Trophoblast cell (in vitro differentiated cells and primary cell): ENCODE measurements around the gene HMSD.
A peak's percentile ranks its signal among the peaks of the same experiment; 100 is the strongest.

Source experiments
- DNase-seq, 2 donors: peaks; one replicate each; pipeline ENCODE4 v3.0.0-alpha.2; 2016
- H2AFZ ChIP-seq: 2 replicates; pipeline ENCODE4 v1.6.1; 2013; ENCODE audit warnings: low read length, moderate library complexity, mild to moderate bottlenecking; ENCODE audit not compliant: insufficient read depth, poor library complexity
- H2AK5ac ChIP-seq: 2 replicates; pipeline ENCODE4 v1.6.1; 2013; ENCODE audit warnings: mild to moderate bottlenecking, low read length
- H2BK120ac ChIP-seq: 2 replicates; pipeline ENCODE4 v1.6.1; 2013; ENCODE audit warnings: low read length, mild to moderate bottlenecking, moderate library complexity; ENCODE audit not compliant: insufficient read depth, poor library complexity
- H2BK12ac ChIP-seq: 2 replicates; pipeline ENCODE4 v1.6.1; 2013; ENCODE audit warnings: mild to moderate bottlenecking, low read length, moderate library complexity
- H2BK5ac ChIP-seq: 2 replicates; pipeline ENCODE4 v1.6.1; 2013; ENCODE audit warnings: low read length, low read depth, moderate library complexity, mild to moderate bottlenecking; ENCODE audit not compliant: poor library complexity
- H3K14ac ChIP-seq: 2 replicates; pipeline ENCODE4 v1.6.1; 2013; ENCODE audit warnings: mild to moderate bottlenecking, low read length
- H3K18ac ChIP-seq: 2 replicates; pipeline ENCODE4 v1.6.1; 2013; ENCODE audit warnings: mild to moderate bottlenecking, low read length
- H3K23ac ChIP-seq: 2 replicates; pipeline ENCODE4 v1.6.1; 2013; ENCODE audit warnings: low read length
- H3K27ac ChIP-seq: 2 replicates; pipeline ENCODE4 v1.5.1; 2013; ENCODE audit warnings: low read depth, mild to moderate bottlenecking, inconsistent platforms, low read length, moderate library complexity
- H3K27me3 ChIP-seq: 2 replicates; pipeline ENCODE4 v1.6.1; 2013; ENCODE audit warnings: inconsistent platforms, mild to moderate bottlenecking, low read length, moderate library complexity; ENCODE audit not compliant: insufficient read depth
- H3K36me3 ChIP-seq, 2 experiments: 1 replicate in 1 of 2; 2 replicates in 1 of 2; pipeline ENCODE4 v1.6.1; 2013; ENCODE audit warnings: low read length in 2 of 2, mild to moderate bottlenecking in 2 of 2, moderate library complexity in 1 of 2; ENCODE audit not compliant: insufficient read depth in 2 of 2, control insufficient read depth in 1 of 2
- H3K4ac ChIP-seq: 2 replicates; pipeline ENCODE4 v1.6.1; 2013; ENCODE audit warnings: low read depth, mild to moderate bottlenecking, low read length, moderate library complexity
- H3K4me1 ChIP-seq, 2 experiments: 1 replicate in 1 of 2; 2 replicates in 1 of 2; pipeline ENCODE4 v1.6.1; 2013; ENCODE audit warnings: low read length in 2 of 2, mild to moderate bottlenecking in 2 of 2, moderate library complexity in 1 of 2; ENCODE audit not compliant: insufficient read depth in 2 of 2, control insufficient read depth in 1 of 2
- H3K4me2 ChIP-seq: 2 replicates; pipeline ENCODE4 v1.6.1; 2013; ENCODE audit warnings: inconsistent platforms, mild to moderate bottlenecking, low read length, moderate library complexity
- H3K4me3 ChIP-seq: 2 replicates; pipeline ENCODE4 v1.5.1; 2013; ENCODE audit warnings: mild to moderate bottlenecking, low read depth, low read length, inconsistent platforms
- H3K79me1 ChIP-seq: one replicate; pipeline ENCODE4 v1.6.1; 2013; ENCODE audit warnings: low read length
- H3K79me2 ChIP-seq: 2 replicates; pipeline ENCODE4 v1.6.1; 2013; ENCODE audit warnings: low read length, mild to moderate bottlenecking; ENCODE audit not compliant: control insufficient read depth, insufficient read depth, poor library complexity
- H3K9ac ChIP-seq: 2 replicates; pipeline ENCODE4 v1.6.1; 2013; ENCODE audit warnings: mild to moderate bottlenecking, low read length
- H3K9me3 ChIP-seq: 2 replicates; pipeline ENCODE4 v1.6.1; 2013; ENCODE audit warnings: low read depth, mild to moderate bottlenecking, control low read depth, inconsistent platforms, low read length; ENCODE audit not compliant: insufficient read depth
- H4K12ac ChIP-seq: 2 replicates; pipeline ENCODE4 v1.6.1; 2013; ENCODE audit warnings: low read depth, mild to moderate bottlenecking, low read length, moderate library complexity
- H4K8ac ChIP-seq: 2 replicates; pipeline ENCODE4 v1.6.1; 2013; ENCODE audit warnings: low read depth, mild to moderate bottlenecking, low read length, moderate library complexity
- H4K91ac ChIP-seq: one replicate; pipeline ENCODE4 v1.6.1; 2013; ENCODE audit warnings: low read depth, mild to moderate bottlenecking, low read length, moderate library complexity
- WGBS: extraction: QIAGEN DNeasy Blood & Tissue Kit; methylation state at CpG from one replicate; pipeline ENCODE4 v1.1.7; 2013; ENCODE audit warnings: missing lambda C conversion rate; ENCODE audit not compliant: insufficient read length, insufficient coverage; ENCODE audit errors: extremely low coverage; 5-methylcytosine and 5-hydroxymethylcytosine counted together

HMSD gene

GRCh38 chr18:63987743-63988142, 38.6 kb downstream of the HMSD start:
- no peak overlapping the region for H4K91ac ChIP-seq
- H3K79me1 ChIP-seq = no peaks in the 10 kb centered on the region
- no peak overlapping the region for H2BK5ac ChIP-seq
- H3K27ac ChIP-seq = no peak overlapping the region
- no peak overlapping the region for H4K12ac ChIP-seq
- H3K79me2 ChIP-seq = no peaks in the 10 kb centered on the region
- peak; percentile 3 to 55 for DNase-seq
- H3K23ac ChIP-seq = no peak overlapping the region
- H3K4me3 ChIP-seq = no peak overlapping the region
- no peak overlapping the region for H2AK5ac ChIP-seq
- no peak overlapping the region for H3K14ac ChIP-seq
- H3K4me2 ChIP-seq = no peak overlapping the region
- H2AFZ ChIP-seq = no peak overlapping the region
- no peaks in the 10 kb centered on the region for H3K27me3 ChIP-seq
- no peak overlapping the region for H2BK12ac ChIP-seq
- H2BK120ac ChIP-seq = no peak overlapping the region
- H3K9ac ChIP-seq = no peak overlapping the region
- no CpG with 5 or more reads among the region's 2 CpGs for WGBS
- no peaks in the 10 kb centered on the region for H3K9me3 ChIP-seq
- no peak overlapping the region for H4K8ac ChIP-seq
- no peak overlapping the region for H3K18ac ChIP-seq
- H3K4ac ChIP-seq = no peak overlapping the region
- H3K36me3 ChIP-seq = peaks cover 4% of the 10 kb centered on the region in 2 experiments
- H3K4me1 ChIP-seq = peaks cover 0 to under 1% of the 10 kb centered on the region in 2 experiments

- Histone ChIP-seq H3K79me2 (no peaks in the 10 kb centered on the region), H3K14ac (no peak overlapping the region), H3K9ac (no peak overlapping the region), H3K4me1 (peaks cover 0 to 3% of the 10 kb centered on the region in 2 experiments), H2BK5ac (no peak overlapping the region), H3K27ac (no peak overlapping the region), H3K27me3 (no peaks in the 10 kb centered on the region), H2BK120ac (no peak overlapping the region), H4K12ac (no peak overlapping the region), H4K8ac (no peak overlapping the region), H2AFZ (no peak overlapping the region), H3K9me3 (peaks cover 5% of the 10 kb centered on the region), H2AK5ac (no peak overlapping the region), H3K18ac (no peak overlapping the region), H3K4me2 (no peak overlapping the region), H2BK12ac (no peak overlapping the region), H3K79me1 (no peaks in the 10 kb centered on the region), H3K4ac (no peak overlapping the region), H3K23ac (no peak overlapping the region), H3K4me3 (no peak overlapping the region), H4K91ac (no peak overlapping the region), H3K36me3 (no peaks in the 10 kb centered on the region)
- DNase-seq = no peak
- no CpG with 5 or more reads among the region's 7 CpGs for WGBS
Observed at GRCh38 chr18:63992751-63993150, 43.6 kb downstream of the HMSD start.

GRCh38 chr18:63994783-63995399, 45.8 kb downstream of the HMSD start:
- no peaks in the 10 kb centered on the region for H3K79me1 ChIP-seq
- no peak overlapping the region for H3K4me3 ChIP-seq
- no peaks in the 10 kb centered on the region for H3K79me2 ChIP-seq
- no peaks in the 10 kb centered on the region for H3K27me3 ChIP-seq
- H2BK12ac ChIP-seq = no peak overlapping the region
- H2AFZ ChIP-seq = no peak overlapping the region
- H4K12ac ChIP-seq = no peak overlapping the region
- H3K18ac ChIP-seq = no peak overlapping the region
- H3K4me2 ChIP-seq = no peak overlapping the region
- DNase-seq = peak; percentile 61 to 84
- H3K9me3 ChIP-seq = peaks cover 5% of the 10 kb centered on the region
- H4K8ac ChIP-seq = no peak overlapping the region
- H3K23ac ChIP-seq = no peak overlapping the region
- no peak overlapping the region for H4K91ac ChIP-seq
- H3K4me1 ChIP-seq = peaks cover 0 to 3% of the 10 kb centered on the region in 2 experiments
- no peak overlapping the region for H3K14ac ChIP-seq
- no peak overlapping the region for H2BK5ac ChIP-seq
- no peak overlapping the region for H3K27ac ChIP-seq
- no peak overlapping the region for H2AK5ac ChIP-seq
- no peak overlapping the region for H2BK120ac ChIP-seq
- no peak overlapping the region for H3K4ac ChIP-seq
- H3K36me3 ChIP-seq = no peaks in the 10 kb centered on the region
- no CpG with 5 or more reads among the region's 6 CpGs for WGBS
- no peak overlapping the region for H3K9ac ChIP-seq

GRCh38 chr18:63997041-63997440, 47.9 kb downstream of the HMSD start:
- Histone ChIP-seq H3K27me3 (no peaks in the 10 kb centered on the region), H3K4me2 (no peak overlapping the region), H3K23ac (no peak overlapping the region), H3K27ac (no peak overlapping the region), H4K8ac (no peak overlapping the region), H3K9me3 (peaks cover 5% of the 10 kb centered on the region), H3K4me1 (peaks cover 0 to 3% of the 10 kb centered on the region in 2 experiments), H4K12ac (no peak overlapping the region), H3K9ac (no peak overlapping the region), H2BK5ac (no peak overlapping the region), H3K18ac (no peak overlapping the region), H3K4ac (no peak overlapping the region), H4K91ac (no peak overlapping the region), H2AFZ (no peak overlapping the region), H3K4me3 (no peak overlapping the region), H3K36me3 (no peaks in the 10 kb centered on the region), H2BK120ac (no peak overlapping the region), H2BK12ac (no peak overlapping the region), H3K79me2 (no peaks in the 10 kb centered on the region), H3K14ac (no peak overlapping the region), H2AK5ac (no peak overlapping the region), H3K79me1 (no peaks in the 10 kb centered on the region)
- WGBS = no CpG with 5 or more reads among the region's 4 CpGs
- DNase-seq = no peak
